ENCODE results near the gene ADCY2.

GRCh38 chr5:7845557-7845956 lies 449.6 kb downstream of the ADCY2 start:
- TF ChIP-seq, protein P1, sequence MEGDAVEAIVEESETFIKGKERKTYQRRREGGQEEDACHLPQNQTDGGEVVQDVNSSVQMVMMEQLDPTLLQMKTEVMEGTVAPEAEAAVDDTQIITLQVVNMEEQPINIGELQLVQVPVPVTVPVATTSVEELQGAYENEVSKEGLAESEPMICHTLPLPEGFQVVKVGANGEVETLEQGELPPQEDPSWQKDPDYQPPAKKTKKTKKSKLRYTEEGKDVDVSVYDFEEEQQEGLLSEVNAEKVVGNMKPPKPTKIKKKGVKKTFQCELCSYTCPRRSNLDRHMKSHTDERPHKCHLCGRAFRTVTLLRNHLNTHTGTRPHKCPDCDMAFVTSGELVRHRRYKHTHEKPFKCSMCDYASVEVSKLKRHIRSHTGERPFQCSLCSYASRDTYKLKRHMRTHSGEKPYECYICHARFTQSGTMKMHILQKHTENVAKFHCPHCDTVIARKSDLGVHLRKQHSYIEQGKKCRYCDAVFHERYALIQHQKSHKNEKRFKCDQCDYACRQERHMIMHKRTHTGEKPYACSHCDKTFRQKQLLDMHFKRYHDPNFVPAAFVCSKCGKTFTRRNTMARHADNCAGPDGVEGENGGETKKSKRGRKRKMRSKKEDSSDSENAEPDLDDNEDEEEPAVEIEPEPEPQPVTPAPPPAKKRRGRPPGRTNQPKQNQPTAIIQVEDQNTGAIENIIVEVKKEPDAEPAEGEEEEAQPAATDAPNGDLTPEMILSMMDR (IDR thresholded peaks at IDR 0.05): no peak
- TF ChIP-seq POLR2A (IDR thresholded peaks at IDR 0.05): no peak
